Left lung (tissue), 10 donors: ENCODE results near the gene JPT1. TPM values are rescaled to one million over a fixed set of nuclear protein-coding genes. Genes with fewer than 3 reads are reported as not detected.
"Not testable (repeated sequence)": the region's sequence is repeated elsewhere in the genome, so short reads cannot be mapped to it uniquely, and the experiment has no call there.

ENCODE experiments used
- ATAC-seq: fragments of 200-7000 bp; cut with Tn5 transposase; one replicate; pipeline ENCODE4 v1.9.1; 2020; ENCODE audit warnings: moderate library complexity
- DNase-seq, 4 donors: peaks; one replicate each; pipeline ENCODE4 v3.0.0-alpha.2; 2013 to 2020
- H3K27ac ChIP-seq, 2 donors: fragments of 200-600 bp; sonication (generic) in 1 of 2; one replicate each; pipeline versions ENCODE4 v1.5.0 to v1.8.0; 2020 to 2021
- H3K27me3 ChIP-seq, 2 donors: fragments of 200-600 bp; sonication (generic) in 1 of 2; one replicate each; pipeline versions ENCODE4 v1.5.0 to v1.8.0; 2020 to 2021
- H3K36me3 ChIP-seq, 2 donors: fragments of 200-600 bp; sonication (generic) in 1 of 2; one replicate each; pipeline versions ENCODE4 v1.5.0 to v1.8.0; 2020 to 2021
- H3K4me1 ChIP-seq, 2 donors: fragments of 200-600 bp; one replicate each; pipeline ENCODE4 v1.8.0; 2021
- H3K4me3 ChIP-seq, 2 donors: fragments of 200-600 bp; sonication (generic) in 1 of 2; one replicate each; pipeline versions ENCODE4 v1.5.0 to v1.8.0; 2020 to 2021; ENCODE audit warnings: mild to moderate bottlenecking in 1 of 2
- H3K9me3 ChIP-seq, 2 donors: fragments of 200-600 bp; sonication (generic) in 1 of 2; one replicate each; pipeline versions ENCODE4 v1.5.0 to v1.8.0; 2020 to 2021
- intact Hi-C, 2 donors: fragments of 100-400 bp; cut with DNase I; formaldehyde crosslinking; loops; one replicate each; pipeline versions ENCODE4 v1.11.2 to v1.14.2; 2022
- polyA plus RNA-seq, 6 donors: library from polyadenylated mRNA; unstranded; fragments of 120-200 nt; gene quantifications; one replicate each; pipeline ENCODE4 v1.2.1, GENCODE V29; 2013; ENCODE audit not compliant: insufficient read length in 6 of 6
- total RNA-seq, 2 donors: library from RNA; stranded (reverse); fragmentation: NEBNext Ultra II Directional; extraction: Animal tissue kit (Norgen Biotek cat#: 25700); gene quantifications; one replicate each; pipeline ENCODE4 v1.2.1, GENCODE V29; 2021
- TF ChIP-seq, protein P1 (sequence below), 2 donors: fragments of 200-600 bp; sonication (generic) in 1 of 2; IDR thresholded peaks; one replicate each; pipeline versions ENCODE4 v1.5.0 to v1.8.0; 2021; ENCODE audit warnings: antibody characterized with exemption in 2 of 2
- donor health status: DM: no; HTN: yes; CAD: no.
- donor health status: DM: no; HTN: no; CAD: no.

JPT1 gene
- total and polyA plus RNA-seq, 8 donors = 65.0 to 115 (median 87.9) TPM

DNA sequence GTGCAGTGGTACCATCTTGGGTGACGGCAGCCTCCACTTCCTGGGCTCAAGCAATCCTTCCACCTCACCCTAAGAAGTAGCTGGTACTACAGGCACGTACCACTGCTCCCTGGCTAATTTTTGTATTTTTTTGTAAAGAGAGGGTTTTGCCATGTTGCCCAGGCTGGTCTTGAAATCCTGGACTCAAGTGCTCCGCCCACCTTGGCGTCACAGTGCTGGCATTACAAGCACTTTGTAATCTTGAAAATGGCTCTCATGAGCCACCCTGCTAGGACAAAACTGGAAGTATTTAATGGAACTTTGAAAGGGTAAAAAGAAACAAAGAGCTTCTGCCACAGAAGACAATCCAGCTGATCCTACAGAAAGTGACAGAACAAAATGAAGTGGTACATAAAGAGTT is 19.2 kb upstream of the JPT1 start:
- ATAC-seq (peak; percentile 44), DNase-seq (no peak)
- intact Hi-C loops = loop anchor here in 1 of 2 donors (10.0 kb wide), 1 partner anchor 59 kb away; no protein-coding TSS in a partner anchor
- H3K27ac ChIP-seq = no peak overlapping the region
- no peaks in the 10 kb centered on the region for H3K9me3 ChIP-seq
- H3K4me1 ChIP-seq = peaks cover 0 to 21% of the 10 kb centered on the region in 2 donors
- no peaks in the 10 kb centered on the region for H3K27me3 ChIP-seq
- peaks cover 0 to 99% of the 10 kb centered on the region in 2 donors for H3K36me3 ChIP-seq
- H3K4me3 ChIP-seq = no peak overlapping the region
- TF ChIP-seq, protein P1, sequence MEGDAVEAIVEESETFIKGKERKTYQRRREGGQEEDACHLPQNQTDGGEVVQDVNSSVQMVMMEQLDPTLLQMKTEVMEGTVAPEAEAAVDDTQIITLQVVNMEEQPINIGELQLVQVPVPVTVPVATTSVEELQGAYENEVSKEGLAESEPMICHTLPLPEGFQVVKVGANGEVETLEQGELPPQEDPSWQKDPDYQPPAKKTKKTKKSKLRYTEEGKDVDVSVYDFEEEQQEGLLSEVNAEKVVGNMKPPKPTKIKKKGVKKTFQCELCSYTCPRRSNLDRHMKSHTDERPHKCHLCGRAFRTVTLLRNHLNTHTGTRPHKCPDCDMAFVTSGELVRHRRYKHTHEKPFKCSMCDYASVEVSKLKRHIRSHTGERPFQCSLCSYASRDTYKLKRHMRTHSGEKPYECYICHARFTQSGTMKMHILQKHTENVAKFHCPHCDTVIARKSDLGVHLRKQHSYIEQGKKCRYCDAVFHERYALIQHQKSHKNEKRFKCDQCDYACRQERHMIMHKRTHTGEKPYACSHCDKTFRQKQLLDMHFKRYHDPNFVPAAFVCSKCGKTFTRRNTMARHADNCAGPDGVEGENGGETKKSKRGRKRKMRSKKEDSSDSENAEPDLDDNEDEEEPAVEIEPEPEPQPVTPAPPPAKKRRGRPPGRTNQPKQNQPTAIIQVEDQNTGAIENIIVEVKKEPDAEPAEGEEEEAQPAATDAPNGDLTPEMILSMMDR (IDR thresholded peaks at IDR 0.05) = no peak

DNA sequence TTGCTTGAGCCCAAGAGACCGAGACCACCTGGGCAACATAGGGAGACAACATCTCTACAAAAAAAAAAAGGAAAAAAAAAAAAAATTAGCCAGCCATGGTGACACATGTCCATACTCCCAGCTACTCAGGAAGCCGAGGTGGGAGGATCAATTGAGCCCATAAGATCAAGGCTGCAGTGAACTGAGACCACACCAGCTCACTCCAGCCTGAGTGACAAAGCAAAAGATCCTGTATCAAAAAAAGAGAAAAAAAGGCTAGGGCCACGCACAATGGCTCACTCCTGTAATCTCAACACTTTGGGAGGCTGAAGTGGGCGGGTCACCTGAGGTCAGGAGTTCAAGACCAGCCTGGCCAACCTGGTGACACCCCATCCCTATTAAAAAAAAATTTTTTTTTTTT is 14.7 kb upstream of the JPT1 start:
- no peak for ATAC-seq
- peaks cover 0 to 20% of the 10 kb centered on the region in 2 donors for H3K4me1 ChIP-seq
- H3K9me3 ChIP-seq = no peaks in the 10 kb centered on the region
- no peak for DNase-seq
- no peak overlapping the region for H3K27ac ChIP-seq
- intact Hi-C loops = no loop called here
- peaks cover 0 to 99% of the 10 kb centered on the region in 2 donors for H3K36me3 ChIP-seq
- H3K4me3 ChIP-seq = no peak overlapping the region
- no peaks in the 10 kb centered on the region for H3K27me3 ChIP-seq
- TF ChIP-seq, protein P1 (IDR thresholded peaks at IDR 0.05) = no peak

DNA sequence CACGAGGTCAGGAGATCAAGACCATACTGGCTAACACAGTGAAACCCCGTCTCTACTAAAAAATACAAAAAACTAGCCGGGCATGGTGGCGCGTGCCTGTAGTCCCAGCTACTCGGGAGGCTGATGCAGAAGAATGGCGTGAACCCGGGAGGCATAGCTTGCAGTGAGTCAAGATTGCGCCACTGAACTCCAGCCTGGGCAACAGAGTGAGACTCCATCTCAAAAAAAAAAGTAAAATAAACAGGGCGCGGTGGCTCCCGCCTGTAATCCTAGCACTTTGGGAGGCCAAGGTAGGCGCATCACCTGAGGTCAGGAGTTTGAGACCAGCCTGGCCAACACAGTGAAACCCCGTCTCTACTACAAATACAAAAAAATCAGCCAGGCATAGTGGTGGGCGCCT is 10.3 kb upstream of the JPT1 start:
- H3K4me3 ChIP-seq, intact Hi-C loops, H3K27ac ChIP-seq, DNase-seq, H3K27me3 ChIP-seq, ATAC-seq, H3K4me1 ChIP-seq, H3K9me3 ChIP-seq: not testable (repeated sequence)
- peaks cover 0 to 64% of the 10 kb centered on the region in 2 donors for H3K36me3 ChIP-seq

DNA sequence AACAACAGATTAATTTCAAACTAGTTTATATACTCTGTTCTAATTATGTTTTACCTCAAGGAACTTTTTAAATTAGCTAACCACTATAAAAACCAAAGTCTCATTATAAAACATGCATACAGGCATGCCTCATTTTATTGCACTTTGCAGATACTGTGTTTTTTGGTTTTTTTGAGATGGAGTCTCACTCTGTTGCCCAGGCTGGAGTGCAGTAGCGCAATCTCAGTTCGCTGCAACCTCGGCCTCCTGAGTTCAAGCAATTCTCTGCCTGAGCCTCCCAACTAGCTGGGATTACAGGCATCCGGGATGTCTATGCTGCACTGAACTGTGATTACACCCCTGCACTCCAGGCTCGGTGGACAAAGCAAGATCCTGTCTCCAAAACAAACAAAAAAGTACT is 8.8 kb upstream of the JPT1 start:
- no peak overlapping the region for H3K4me3 ChIP-seq
- no peaks in the 10 kb centered on the region for H3K27me3 ChIP-seq
- DNase-seq = no peak
- H3K4me1 ChIP-seq = no peaks in the 10 kb centered on the region
- intact Hi-C loops = no loop called here
- H3K27ac ChIP-seq = no peak overlapping the region
- no peak for ATAC-seq
- TF ChIP-seq, protein P1 (IDR thresholded peaks at IDR 0.05) = no peak
- H3K9me3 ChIP-seq = no peaks in the 10 kb centered on the region
- peaks cover 0 to 48% of the 10 kb centered on the region in 2 donors for H3K36me3 ChIP-seq

DNA sequence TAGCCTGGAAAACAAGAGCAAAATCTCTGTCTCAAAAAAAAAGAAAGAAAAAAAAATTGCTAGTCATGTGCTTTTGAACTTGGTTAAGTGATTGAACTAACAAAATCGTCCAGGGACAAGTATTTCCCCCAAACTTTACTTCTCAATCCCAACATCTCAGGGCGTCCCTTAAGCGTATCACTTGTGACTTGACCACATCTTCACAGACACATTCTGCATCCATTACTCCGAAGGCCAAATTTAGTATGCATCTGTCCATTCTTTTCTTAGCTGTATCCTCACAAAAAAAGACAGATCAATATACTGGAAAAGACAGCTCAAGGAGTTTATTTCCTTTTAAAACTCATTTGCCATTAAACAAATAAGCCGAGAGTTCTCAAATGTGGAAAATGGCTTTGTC is 5.9 kb upstream of the JPT1 start:
- H3K9me3 ChIP-seq = no peaks in the 10 kb centered on the region
- DNase-seq (no peak), ATAC-seq (no peak)
- H3K4me1 ChIP-seq = peaks cover 0 to under 1% of the 10 kb centered on the region in 2 donors
- no peak overlapping the region for H3K4me3 ChIP-seq
- H3K27ac ChIP-seq = no peak overlapping the region
- intact Hi-C loops = no loop called here
- H3K27me3 ChIP-seq = no peaks in the 10 kb centered on the region
- TF ChIP-seq, protein P1 (IDR thresholded peaks at IDR 0.05) = no peak
- peaks cover 0 to 20% of the 10 kb centered on the region in 2 donors for H3K36me3 ChIP-seq
